ENCODE data around the gene MED8.

Gene MED8

GRCh38 chr1:43367026-43367903 lies 22.3 kb downstream of the MED8 start:
- DNase-seq (ENCODE audit: low read depth), result no peak
- H3K4me3 ChIP-seq (replicated peaks; ENCODE audit: low read depth, low read length), result peak overlapping the region; percentile 69
- TF ChIP-seq, protein P1, sequence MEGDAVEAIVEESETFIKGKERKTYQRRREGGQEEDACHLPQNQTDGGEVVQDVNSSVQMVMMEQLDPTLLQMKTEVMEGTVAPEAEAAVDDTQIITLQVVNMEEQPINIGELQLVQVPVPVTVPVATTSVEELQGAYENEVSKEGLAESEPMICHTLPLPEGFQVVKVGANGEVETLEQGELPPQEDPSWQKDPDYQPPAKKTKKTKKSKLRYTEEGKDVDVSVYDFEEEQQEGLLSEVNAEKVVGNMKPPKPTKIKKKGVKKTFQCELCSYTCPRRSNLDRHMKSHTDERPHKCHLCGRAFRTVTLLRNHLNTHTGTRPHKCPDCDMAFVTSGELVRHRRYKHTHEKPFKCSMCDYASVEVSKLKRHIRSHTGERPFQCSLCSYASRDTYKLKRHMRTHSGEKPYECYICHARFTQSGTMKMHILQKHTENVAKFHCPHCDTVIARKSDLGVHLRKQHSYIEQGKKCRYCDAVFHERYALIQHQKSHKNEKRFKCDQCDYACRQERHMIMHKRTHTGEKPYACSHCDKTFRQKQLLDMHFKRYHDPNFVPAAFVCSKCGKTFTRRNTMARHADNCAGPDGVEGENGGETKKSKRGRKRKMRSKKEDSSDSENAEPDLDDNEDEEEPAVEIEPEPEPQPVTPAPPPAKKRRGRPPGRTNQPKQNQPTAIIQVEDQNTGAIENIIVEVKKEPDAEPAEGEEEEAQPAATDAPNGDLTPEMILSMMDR (IDR thresholded peaks at IDR 0.05; ENCODE audit: low read length, missing control alignments), result no peak

- H3K4me3 ChIP-seq (replicated peaks; ENCODE audit: low read depth, low read length), result peak overlapping the region; percentile 69
- TF ChIP-seq, protein P1 (IDR thresholded peaks at IDR 0.05; ENCODE audit: low read length, missing control alignments), result no peak
- DNase-seq (ENCODE audit: low read depth), result no peak
Measured at GRCh38 chr1:43366601-43367025, 23.0 kb downstream of the MED8 start.

DNA sequence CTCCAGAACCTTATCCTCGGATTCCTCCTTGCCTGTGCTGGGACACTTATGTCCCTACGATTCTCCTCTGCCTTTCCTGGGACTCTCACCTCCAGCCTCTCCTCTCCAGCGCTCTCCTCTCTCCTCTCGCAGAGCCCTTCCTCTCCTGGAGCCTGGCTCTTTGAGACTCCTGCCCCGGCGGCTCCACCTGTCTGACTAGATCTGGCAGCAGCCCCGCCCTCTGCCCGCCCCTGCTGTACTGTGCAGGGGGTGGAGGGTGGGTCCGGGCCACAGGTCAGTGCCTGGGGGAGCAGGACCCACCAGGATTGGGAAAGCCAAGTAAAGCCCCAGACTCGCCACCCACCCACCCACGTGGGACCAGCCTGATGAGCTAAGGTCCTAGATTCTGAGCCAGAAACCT lies 23.4 kb downstream of the MED8 start:
- H3K4me3 ChIP-seq (replicated peaks; ENCODE audit: low read depth, low read length), result no peak overlapping the region
- TF ChIP-seq, protein P1 (IDR thresholded peaks at IDR 0.05; ENCODE audit: low read length, missing control alignments), result no peak
- no peak for DNase-seq (ENCODE audit: low read depth)

DNA sequence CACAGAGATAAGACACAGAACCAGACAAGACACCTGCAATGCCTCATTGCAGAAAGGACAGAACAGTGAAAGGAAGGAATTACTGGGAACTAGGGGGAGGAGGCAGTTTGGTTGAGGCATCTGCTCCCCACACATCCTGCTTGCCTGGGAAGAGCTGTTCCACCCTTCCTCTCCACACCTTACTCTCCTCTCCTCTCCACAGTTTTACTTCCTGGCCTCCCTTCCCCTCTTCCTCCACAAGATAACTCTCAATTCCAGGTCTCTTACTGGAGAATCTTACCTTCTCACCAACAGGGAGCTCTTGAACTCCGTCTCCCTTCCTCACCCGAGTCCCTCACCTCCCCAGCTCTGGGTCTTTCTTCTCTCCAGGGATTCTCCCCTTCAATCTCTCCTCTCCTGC lies 23.9 kb downstream of the MED8 start:
- TF ChIP-seq, protein P1 (IDR thresholded peaks at IDR 0.05; ENCODE audit: low read length, missing control alignments), result no peak
- H3K4me3 ChIP-seq (replicated peaks; ENCODE audit: low read depth, low read length), result no peak overlapping the region
- DNase-seq (ENCODE audit: low read depth), result no peak

DNA sequence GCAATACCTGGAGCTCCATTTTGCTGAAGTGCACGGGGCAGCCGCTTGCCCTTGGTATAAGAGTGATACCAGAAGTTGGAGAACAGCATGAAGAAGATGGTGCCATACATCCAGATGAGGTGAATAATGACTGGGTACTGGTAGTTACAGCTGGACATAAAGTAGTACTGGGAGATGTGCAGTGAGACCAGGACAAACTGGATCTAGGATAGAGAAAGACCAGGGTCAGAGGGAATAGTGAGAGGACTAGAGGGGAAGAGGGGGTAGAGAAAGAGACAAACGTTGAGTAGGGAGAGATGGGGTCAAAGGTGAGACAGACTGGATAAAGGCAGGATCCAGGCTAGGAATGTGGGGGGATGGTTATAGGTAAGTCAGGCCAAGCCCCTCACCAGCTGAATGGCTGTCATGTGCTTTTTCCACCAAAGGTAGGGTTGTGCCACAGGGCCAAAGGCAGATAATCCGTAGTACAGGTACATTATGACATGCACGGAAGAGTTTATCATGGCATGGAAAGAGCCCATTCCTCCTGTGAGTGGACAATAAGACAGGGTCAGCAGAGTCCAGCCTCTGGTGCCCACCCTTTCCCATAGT lies 25.6 kb downstream of the MED8 start:
- no peak overlapping the region for H3K4me3 ChIP-seq (replicated peaks; ENCODE audit: low read depth, low read length)
- DNase-seq (ENCODE audit: low read depth), result no peak
- TF ChIP-seq, protein P1 (IDR thresholded peaks at IDR 0.05; ENCODE audit: low read length, missing control alignments), result no peak

GRCh38 chr1:43363283-43363934 lies 26.2 kb downstream of the MED8 start:
- DNase-seq (ENCODE audit: low read depth), result no peak
- no peak overlapping the region for H3K4me3 ChIP-seq (replicated peaks; ENCODE audit: low read depth, low read length)
- TF ChIP-seq, protein P1 (IDR thresholded peaks at IDR 0.05; ENCODE audit: low read length, missing control alignments), result no peak

Measured in fibroblast of pulmonary artery (primary cell).